Mammary epithelial cell (primary cell): ENCODE results near the gene LRRC7.

ENCODE experiments used
- CTCF ChIP-seq, 2 donors: IDR thresholded peaks in 1 of 2; conservative IDR thresholded peaks in 1 of 2; 2 replicates each; pipeline ENCODE4 v1.5.1; 2011 to 2012; ENCODE audit warnings: inconsistent platforms in 2 of 2, low read length in 2 of 2, mild to moderate bottlenecking in 2 of 2, control low read depth in 1 of 2, low read depth in 1 of 2; ENCODE audit not compliant: insufficient read depth in 1 of 2; ENCODE audit errors: extremely low read depth in 1 of 2
- EZH2 ChIP-seq: IDR thresholded peaks from 2 replicates; pipeline ENCODE4 v1.6.1; 2012; ENCODE audit warnings: low read length, inconsistent platforms, borderline replicate concordance

- TF ChIP-seq CTCF (conservative IDR thresholded peaks at IDR 0.05 in 1 of 2, IDR thresholded peaks at IDR 0.05 in 1 of 2; ENCODE audit: extremely low read depth in 1 of 2, insufficient read depth in 1 of 2, low read depth in 1 of 2, low read length in 2 of 2) (no peak), EZH2 (no peak)
Measured at GRCh38 chr1:70066711-70067110, 499.0 kb downstream of the LRRC7 start.
